ENCODE data around the gene RAB35. TPM values are rescaled to one million over a fixed set of nuclear protein-coding genes. Genes with fewer than 3 reads are reported as not detected.

RAB35 gene
- total RNA-seq, 1 experiment from 2014 or later: 57.1 TPM

GRCh38 chr12:120159509-120160237 is 43.1 kb upstream of the RAB35 start:
- intact Hi-C loops (cut with micrococcal nuclease): no loop called here
- Histone ChIP-seq H3K9me3 (ENCODE audit: control insufficient read depth in 1 of 2, insufficient read depth in 1 of 2, low read depth in 1 of 2, low read length in 2 of 2) (no peaks in the 10 kb centered on the region), H3K4me3 (replicated peaks in 1 of 2; ENCODE audit: low read depth in 1 of 2, low read length in 2 of 2) (no peak overlapping the region), H2AFZ (ENCODE audit: low read depth, low read length, poor library complexity, severe bottlenecking) (no peak overlapping the region), H3K36me3 (ENCODE audit: control insufficient read depth in 1 of 2, insufficient read depth in 2 of 2, low read length in 2 of 2) (peaks cover 79 to 97% of the 10 kb centered on the region in 2 experiments; a peak in 3 of 4 replicates), H3K79me2 (ENCODE audit: insufficient read depth, low read length) (peaks cover 8% of the 10 kb centered on the region), H3K27ac (ENCODE audit: low read depth, low read length) (no peak overlapping the region), H3K9me2 (ENCODE audit: insufficient read depth) (no peaks in the 10 kb centered on the region), H4K20me1 (ENCODE audit: insufficient read depth) (no peaks in the 10 kb centered on the region), H3K9ac (ENCODE audit: low read length) (no peak overlapping the region), H3K27me3 (ENCODE audit: insufficient read depth, low read length) (no peaks in the 10 kb centered on the region), H3K4me2 (ENCODE audit: low read length) (no peak overlapping the region), H3K4me1 (ENCODE audit: control insufficient read depth in 1 of 2, insufficient read depth in 2 of 2, low read length in 2 of 2) (no peaks in the 10 kb centered on the region)
- ChIA-PET POLR2A (interaction anchor here (1.1 kb wide), 1 partner anchor 41 kb away, joined by 3 read pairs; the partner anchor contains the start of gene RPLP0), CTCF (no interaction called here), RAD21 (ENCODE audit: low non-redundant PET in 1 of 2, low total read pairs in 2 of 2, uncharacterized antibody in 2 of 2, unreplicated experiment in 2 of 2) (no interaction called here)
- no TSS peak for BruUV-seq (replicated peaks)
- ATAC-seq (no peak), DNase-seq (ENCODE audit: low read depth, low spot score) (no peak)
- TF ChIP-seq ZNF274 (IDR thresholded peaks at IDR 0.05; ENCODE audit: low read depth, low read length) (no peak), SIN3A (IDR thresholded peaks at IDR 0.05; ENCODE audit: low read depth) (no peak), CEBPB (IDR thresholded peaks at IDR 0.05; ENCODE audit: low read depth) (no peak), SRF (IDR thresholded peaks at IDR 0.05; ENCODE audit: low read depth) (no peak), CBX3 (IDR thresholded peaks at IDR 0.05; ENCODE audit: low read depth) (no peak), RAD21 (IDR thresholded peaks at IDR 0.05; ENCODE audit: low read depth) (no peak), YY1 (IDR thresholded peaks at IDR 0.05; ENCODE audit: extremely low read depth, insufficient replicate concordance, low read depth, low read length) (no peak)
- TF ChIP-seq, protein P1, sequence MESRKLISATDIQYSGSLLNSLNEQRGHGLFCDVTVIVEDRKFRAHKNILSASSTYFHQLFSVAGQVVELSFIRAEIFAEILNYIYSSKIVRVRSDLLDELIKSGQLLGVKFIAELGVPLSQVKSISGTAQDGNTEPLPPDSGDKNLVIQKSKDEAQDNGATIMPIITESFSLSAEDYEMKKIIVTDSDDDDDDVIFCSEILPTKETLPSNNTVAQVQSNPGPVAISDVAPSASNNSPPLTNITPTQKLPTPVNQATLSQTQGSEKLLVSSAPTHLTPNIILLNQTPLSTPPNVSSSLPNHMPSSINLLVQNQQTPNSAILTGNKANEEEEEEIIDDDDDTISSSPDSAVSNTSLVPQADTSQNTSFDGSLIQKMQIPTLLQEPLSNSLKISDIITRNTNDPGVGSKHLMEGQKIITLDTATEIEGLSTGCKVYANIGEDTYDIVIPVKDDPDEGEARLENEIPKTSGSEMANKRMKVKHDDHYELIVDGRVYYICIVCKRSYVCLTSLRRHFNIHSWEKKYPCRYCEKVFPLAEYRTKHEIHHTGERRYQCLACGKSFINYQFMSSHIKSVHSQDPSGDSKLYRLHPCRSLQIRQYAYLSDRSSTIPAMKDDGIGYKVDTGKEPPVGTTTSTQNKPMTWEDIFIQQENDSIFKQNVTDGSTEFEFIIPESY (IDR thresholded peaks at IDR 0.05; ENCODE audit: extremely low read depth, insufficient replicate concordance, low read length): no peak
- TF ChIP-seq, protein P2, sequence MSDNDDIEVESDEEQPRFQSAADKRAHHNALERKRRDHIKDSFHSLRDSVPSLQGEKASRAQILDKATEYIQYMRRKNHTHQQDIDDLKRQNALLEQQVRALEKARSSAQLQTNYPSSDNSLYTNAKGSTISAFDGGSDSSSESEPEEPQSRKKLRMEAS (IDR thresholded peaks at IDR 0.05): no peak
